Trophoblast cell (in vitro differentiated cells and primary cell): ENCODE measurements around the gene CRNN.
A peak's percentile ranks its signal among the peaks of the same experiment; 100 is the strongest.

Source experiments
- DNase-seq, 2 donors: peaks; one replicate each; pipeline ENCODE4 v3.0.0-alpha.2; 2016
- H2AFZ ChIP-seq: 2 replicates; pipeline ENCODE4 v1.6.1; 2013; ENCODE audit warnings: low read length, moderate library complexity, mild to moderate bottlenecking; ENCODE audit not compliant: insufficient read depth, poor library complexity
- H2AK5ac ChIP-seq: 2 replicates; pipeline ENCODE4 v1.6.1; 2013; ENCODE audit warnings: mild to moderate bottlenecking, low read length
- H2BK120ac ChIP-seq: 2 replicates; pipeline ENCODE4 v1.6.1; 2013; ENCODE audit warnings: low read length, mild to moderate bottlenecking, moderate library complexity; ENCODE audit not compliant: insufficient read depth, poor library complexity
- H2BK12ac ChIP-seq: 2 replicates; pipeline ENCODE4 v1.6.1; 2013; ENCODE audit warnings: mild to moderate bottlenecking, low read length, moderate library complexity
- H2BK5ac ChIP-seq: 2 replicates; pipeline ENCODE4 v1.6.1; 2013; ENCODE audit warnings: low read length, low read depth, moderate library complexity, mild to moderate bottlenecking; ENCODE audit not compliant: poor library complexity
- H3K14ac ChIP-seq: 2 replicates; pipeline ENCODE4 v1.6.1; 2013; ENCODE audit warnings: mild to moderate bottlenecking, low read length
- H3K18ac ChIP-seq: 2 replicates; pipeline ENCODE4 v1.6.1; 2013; ENCODE audit warnings: mild to moderate bottlenecking, low read length
- H3K23ac ChIP-seq: 2 replicates; pipeline ENCODE4 v1.6.1; 2013; ENCODE audit warnings: low read length
- H3K27ac ChIP-seq: 2 replicates; pipeline ENCODE4 v1.5.1; 2013; ENCODE audit warnings: low read depth, mild to moderate bottlenecking, inconsistent platforms, low read length, moderate library complexity
- H3K27me3 ChIP-seq: 2 replicates; pipeline ENCODE4 v1.6.1; 2013; ENCODE audit warnings: inconsistent platforms, mild to moderate bottlenecking, low read length, moderate library complexity; ENCODE audit not compliant: insufficient read depth
- H3K36me3 ChIP-seq, 2 experiments: 1 replicate in 1 of 2; 2 replicates in 1 of 2; pipeline ENCODE4 v1.6.1; 2013; ENCODE audit warnings: low read length in 2 of 2, mild to moderate bottlenecking in 2 of 2, moderate library complexity in 1 of 2; ENCODE audit not compliant: insufficient read depth in 2 of 2, control insufficient read depth in 1 of 2
- H3K4ac ChIP-seq: 2 replicates; pipeline ENCODE4 v1.6.1; 2013; ENCODE audit warnings: low read depth, mild to moderate bottlenecking, low read length, moderate library complexity
- H3K4me1 ChIP-seq, 2 experiments: 1 replicate in 1 of 2; 2 replicates in 1 of 2; pipeline ENCODE4 v1.6.1; 2013; ENCODE audit warnings: low read length in 2 of 2, mild to moderate bottlenecking in 2 of 2, moderate library complexity in 1 of 2; ENCODE audit not compliant: insufficient read depth in 2 of 2, control insufficient read depth in 1 of 2
- H3K4me2 ChIP-seq: 2 replicates; pipeline ENCODE4 v1.6.1; 2013; ENCODE audit warnings: inconsistent platforms, mild to moderate bottlenecking, low read length, moderate library complexity
- H3K4me3 ChIP-seq: 2 replicates; pipeline ENCODE4 v1.5.1; 2013; ENCODE audit warnings: mild to moderate bottlenecking, low read depth, low read length, inconsistent platforms
- H3K79me1 ChIP-seq: one replicate; pipeline ENCODE4 v1.6.1; 2013; ENCODE audit warnings: low read length
- H3K79me2 ChIP-seq: 2 replicates; pipeline ENCODE4 v1.6.1; 2013; ENCODE audit warnings: low read length, mild to moderate bottlenecking; ENCODE audit not compliant: control insufficient read depth, insufficient read depth, poor library complexity
- H3K9ac ChIP-seq: 2 replicates; pipeline ENCODE4 v1.6.1; 2013; ENCODE audit warnings: mild to moderate bottlenecking, low read length
- H3K9me3 ChIP-seq: 2 replicates; pipeline ENCODE4 v1.6.1; 2013; ENCODE audit warnings: low read depth, mild to moderate bottlenecking, control low read depth, inconsistent platforms, low read length; ENCODE audit not compliant: insufficient read depth
- H4K12ac ChIP-seq: 2 replicates; pipeline ENCODE4 v1.6.1; 2013; ENCODE audit warnings: low read depth, mild to moderate bottlenecking, low read length, moderate library complexity
- H4K8ac ChIP-seq: 2 replicates; pipeline ENCODE4 v1.6.1; 2013; ENCODE audit warnings: low read depth, mild to moderate bottlenecking, low read length, moderate library complexity
- H4K91ac ChIP-seq: one replicate; pipeline ENCODE4 v1.6.1; 2013; ENCODE audit warnings: low read depth, mild to moderate bottlenecking, low read length, moderate library complexity
- WGBS: extraction: QIAGEN DNeasy Blood & Tissue Kit; methylation state at CpG from one replicate; pipeline ENCODE4 v1.1.7; 2013; ENCODE audit warnings: missing lambda C conversion rate; ENCODE audit not compliant: insufficient read length, insufficient coverage; ENCODE audit errors: extremely low coverage; 5-methylcytosine and 5-hydroxymethylcytosine counted together

CRNN gene

GRCh38 chr1:152411134-152411533 lies 2.9 kb downstream of the CRNN start:
- DNase-seq = no peak
- no peak overlapping the region for H4K12ac ChIP-seq
- no peaks in the 10 kb centered on the region for H3K79me1 ChIP-seq

GRCh38 chr1:152410599-152410998 lies 3.5 kb downstream of the CRNN start:
- H4K8ac ChIP-seq = no peak overlapping the region
- H3K36me3 ChIP-seq = no peaks in the 10 kb centered on the region
- no peak overlapping the region for H3K23ac ChIP-seq
- no peak for DNase-seq
- no peak overlapping the region for H3K9ac ChIP-seq
- H3K79me2 ChIP-seq = no peaks in the 10 kb centered on the region
- H2AK5ac ChIP-seq = no peak overlapping the region
- no peak overlapping the region for H2AFZ ChIP-seq
- H3K18ac ChIP-seq = no peak overlapping the region
- H3K27ac ChIP-seq = no peak overlapping the region
- H3K4me2 ChIP-seq = no peak overlapping the region
- no peaks in the 10 kb centered on the region for H3K27me3 ChIP-seq
- no peak overlapping the region for H4K12ac ChIP-seq
- H2BK5ac ChIP-seq = no peak overlapping the region
- no peaks in the 10 kb centered on the region for H3K4me1 ChIP-seq
- WGBS = no CpG with 5 or more reads among the region's 7 CpGs
- H2BK120ac ChIP-seq = no peak overlapping the region
- H3K9me3 ChIP-seq = peaks cover 32% of the 10 kb centered on the region
- no peak overlapping the region for H3K4ac ChIP-seq
- H2BK12ac ChIP-seq = no peak overlapping the region
- no peaks in the 10 kb centered on the region for H3K79me1 ChIP-seq
- no peak overlapping the region for H3K14ac ChIP-seq
- H3K4me3 ChIP-seq = no peak overlapping the region
- no peak overlapping the region for H4K91ac ChIP-seq

More at GRCh38 chr1:152411134-152411533, 2.9 kb downstream of the CRNN start:
- no peak overlapping the region for H2BK120ac ChIP-seq
- no peak overlapping the region for H2BK5ac ChIP-seq
- H3K4ac ChIP-seq = no peak overlapping the region
- H3K18ac ChIP-seq = no peak overlapping the region
- no peak overlapping the region for H3K27ac ChIP-seq
- H2AFZ ChIP-seq = no peak overlapping the region
- no peak overlapping the region for H2AK5ac ChIP-seq
- no peaks in the 10 kb centered on the region for H3K36me3 ChIP-seq
- no peak overlapping the region for H2BK12ac ChIP-seq
- no peak overlapping the region for H3K9ac ChIP-seq
- no peaks in the 10 kb centered on the region for H3K79me2 ChIP-seq
- no peak overlapping the region for H4K8ac ChIP-seq
- H3K23ac ChIP-seq = no peak overlapping the region
- WGBS = no CpG with 5 or more reads among the region's 2 CpGs
- no peak overlapping the region for H3K4me3 ChIP-seq
- H3K27me3 ChIP-seq = no peaks in the 10 kb centered on the region
- H3K9me3 ChIP-seq = peaks cover 36% of the 10 kb centered on the region
- H3K14ac ChIP-seq = no peak overlapping the region
- H4K91ac ChIP-seq = no peak overlapping the region
- H3K4me2 ChIP-seq = no peak overlapping the region
- H3K4me1 ChIP-seq = no peaks in the 10 kb centered on the region

GRCh38 chr1:152410028-152410427 lies 4.0 kb downstream of the CRNN start:
- Histone ChIP-seq H3K23ac (no peak overlapping the region), H4K91ac (no peak overlapping the region), H3K79me2 (no peaks in the 10 kb centered on the region), H3K18ac (no peak overlapping the region), H4K8ac (no peak overlapping the region), H4K12ac (no peak overlapping the region), H3K4ac (no peak overlapping the region), H2AK5ac (no peak overlapping the region), H3K27me3 (no peaks in the 10 kb centered on the region), H3K9ac (no peak overlapping the region), H3K9me3 (peaks cover 31% of the 10 kb centered on the region), H2BK12ac (no peak overlapping the region), H3K14ac (no peak overlapping the region), H3K4me2 (no peak overlapping the region), H3K79me1 (no peaks in the 10 kb centered on the region), H2BK5ac (no peak overlapping the region), H3K36me3 (no peaks in the 10 kb centered on the region), H2AFZ (no peak overlapping the region), H3K27ac (no peak overlapping the region), H2BK120ac (no peak overlapping the region), H3K4me1 (no peaks in the 10 kb centered on the region), H3K4me3 (peak overlapping the region; percentile 31)
- no peak for DNase-seq
- WGBS = no CpG with 5 or more reads among the region's 3 CpGs

- Histone ChIP-seq H3K4me1 (no peaks in the 10 kb centered on the region), H3K4me2 (no peak overlapping the region), H3K9ac (no peak overlapping the region), H2AFZ (no peak overlapping the region), H3K79me1 (no peaks in the 10 kb centered on the region), H4K8ac (no peak overlapping the region), H3K4ac (no peak overlapping the region), H2BK120ac (no peak overlapping the region), H2BK12ac (no peak overlapping the region), H3K27me3 (no peaks in the 10 kb centered on the region), H3K36me3 (no peaks in the 10 kb centered on the region), H4K12ac (no peak overlapping the region), H3K14ac (no peak overlapping the region), H3K27ac (no peak overlapping the region), H2BK5ac (no peak overlapping the region), H3K9me3 (peaks cover 25% of the 10 kb centered on the region), H3K79me2 (no peaks in the 10 kb centered on the region), H2AK5ac (no peak overlapping the region), H3K18ac (no peak overlapping the region), H3K23ac (no peak overlapping the region), H4K91ac (no peak overlapping the region), H3K4me3 (no peak overlapping the region)
- no peak for DNase-seq
- no CpG with 5 or more reads among the region's 4 CpGs for WGBS
These were observed 5.4 kb downstream of the CRNN start for GRCh38 chr1:152408664-152409063.
